CD4-positive, alpha-beta T cell treated with Interleukin-17A for 1 hour (primary cell): ENCODE data around the gene CHST14.

ENCODE experiments used
- DNase-seq: peaks from one replicate; pipeline ENCODE4 v3.0.0-alpha.2; 2020

The CHST14 gene

GRCh38 chr15:40498418-40498817 lies 27.6 kb downstream of the CHST14 start:
- no peak for DNase-seq

- DNase-seq = no peak
Measured at GRCh38 chr15:40498891-40499290, 28.1 kb downstream of the CHST14 start.

- DNase-seq = no peak
Measured at GRCh38 chr15:40499931-40500330, 29.1 kb downstream of the CHST14 start.

GRCh38 chr15:40500568-40501330 lies 30.0 kb downstream of the CHST14 start:
- DNase-seq = no peak

- DNase-seq = no peak
Measured at GRCh38 chr15:40501487-40501886, 30.7 kb downstream of the CHST14 start.

- peak; percentile 59 for DNase-seq
Measured at GRCh38 chr15:40506964-40507571, 36.3 kb downstream of the CHST14 start.

- no peak for DNase-seq
Measured at GRCh38 chr15:40508216-40508615, 37.4 kb downstream of the CHST14 start.

GRCh38 chr15:40510201-40510600 lies 39.4 kb downstream of the CHST14 start:
- no peak for DNase-seq

- DNase-seq = peak; percentile 8
Measured at GRCh38 chr15:40511093-40511471, 40.3 kb downstream of the CHST14 start.

GRCh38 chr15:40511472-40512133 lies 40.8 kb downstream of the CHST14 start:
- DNase-seq = no peak

GRCh38 chr15:40512440-40512839 lies 41.7 kb downstream of the CHST14 start:
- DNase-seq = no peak

GRCh38 chr15:40513609-40514008 lies 42.8 kb downstream of the CHST14 start:
- no peak for DNase-seq

GRCh38 chr15:40516322-40516721 lies 45.5 kb downstream of the CHST14 start:
- no peak for DNase-seq
